Activated CD8-positive, alpha-beta memory T cell treated with anti-CD3 and anti-CD28 coated beads, Interleukin-2, amount 50 U/mL, for 4 hours (primary cell): ENCODE data around the gene PCDHA7.
"Not testable (repeated sequence)": the region's sequence is repeated elsewhere in the genome, so short reads cannot be mapped to it uniquely, and the experiment has no call there.

ENCODE experiments used
- DNase-seq: peaks from one replicate; pipeline ENCODE4 v3.0.0-alpha.2; 2020

Gene PCDHA7

GRCh38 chr5:140822281-140822629 is 11.8 kb upstream of the PCDHA7 start:
- no peak for DNase-seq

DNA sequence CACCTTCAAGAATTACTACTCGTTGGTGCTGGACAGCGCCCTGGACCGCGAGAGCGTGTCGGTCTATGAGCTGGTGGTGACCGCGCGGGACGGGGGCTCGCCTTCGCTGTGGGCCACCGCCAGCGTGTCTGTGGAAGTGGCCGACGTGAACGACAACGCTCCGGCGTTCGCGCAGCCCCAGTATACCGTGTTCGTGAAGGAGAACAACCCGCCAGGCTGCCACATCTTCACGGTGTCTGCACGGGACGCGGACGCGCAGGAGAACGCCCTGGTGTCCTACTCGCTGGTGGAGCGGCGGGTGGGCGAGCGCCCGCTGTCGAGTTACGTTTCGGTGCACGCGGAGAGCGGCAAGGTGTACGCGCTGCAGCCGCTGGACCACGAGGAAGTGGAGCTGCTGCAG is 11.1 kb upstream of the PCDHA7 start:
- not testable (repeated sequence) for DNase-seq

DNA sequence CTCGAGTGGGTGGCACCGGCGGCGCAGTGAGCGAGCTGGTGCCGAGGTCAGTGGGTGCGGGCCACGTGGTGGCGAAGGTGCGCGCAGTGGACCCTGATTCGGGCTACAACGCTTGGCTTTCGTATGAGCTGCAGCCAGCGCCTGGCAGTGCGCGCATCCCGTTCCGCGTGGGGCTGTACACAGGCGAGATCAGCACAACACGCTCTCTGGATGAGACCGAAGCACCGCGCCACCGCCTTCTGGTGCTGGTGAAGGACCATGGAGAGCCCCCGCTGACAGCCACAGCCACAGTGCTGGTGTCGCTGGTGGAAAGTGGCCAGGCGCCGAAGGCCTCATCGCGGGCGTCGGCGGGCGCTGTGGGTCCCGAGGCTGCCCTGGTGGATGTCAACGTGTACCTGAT is 10.6 kb upstream of the PCDHA7 start:
- DNase-seq = no peak

GRCh38 chr5:140827704-140828361 is 6.2 kb upstream of the PCDHA7 start, which contains the start of gene PCDHA6:
PCDHA6 (plus strand) TSS chr5:140827960; CDS start chr5:140828092, 132 bp downstream.
- DNase-seq = no peak

DNA sequence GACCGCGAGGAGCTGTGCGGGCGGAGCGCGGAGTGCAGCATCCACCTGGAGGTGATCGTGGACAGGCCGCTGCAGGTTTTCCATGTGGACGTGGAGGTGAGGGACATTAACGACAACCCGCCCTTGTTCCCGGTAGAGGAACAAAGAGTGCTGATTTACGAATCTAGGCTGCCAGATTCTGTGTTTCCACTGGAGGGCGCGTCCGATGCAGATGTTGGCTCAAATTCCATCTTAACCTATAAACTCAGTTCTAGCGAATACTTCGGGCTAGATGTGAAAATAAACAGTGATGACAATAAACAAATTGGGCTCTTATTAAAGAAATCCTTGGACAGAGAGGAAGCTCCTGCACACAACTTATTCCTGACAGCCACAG is 5.7 kb upstream of the PCDHA7 start:
- no peak for DNase-seq

GRCh38 chr5:140829511-140830501 is 4.3 kb upstream of the PCDHA7 start:
- DNase-seq = not testable (repeated sequence)

DNA sequence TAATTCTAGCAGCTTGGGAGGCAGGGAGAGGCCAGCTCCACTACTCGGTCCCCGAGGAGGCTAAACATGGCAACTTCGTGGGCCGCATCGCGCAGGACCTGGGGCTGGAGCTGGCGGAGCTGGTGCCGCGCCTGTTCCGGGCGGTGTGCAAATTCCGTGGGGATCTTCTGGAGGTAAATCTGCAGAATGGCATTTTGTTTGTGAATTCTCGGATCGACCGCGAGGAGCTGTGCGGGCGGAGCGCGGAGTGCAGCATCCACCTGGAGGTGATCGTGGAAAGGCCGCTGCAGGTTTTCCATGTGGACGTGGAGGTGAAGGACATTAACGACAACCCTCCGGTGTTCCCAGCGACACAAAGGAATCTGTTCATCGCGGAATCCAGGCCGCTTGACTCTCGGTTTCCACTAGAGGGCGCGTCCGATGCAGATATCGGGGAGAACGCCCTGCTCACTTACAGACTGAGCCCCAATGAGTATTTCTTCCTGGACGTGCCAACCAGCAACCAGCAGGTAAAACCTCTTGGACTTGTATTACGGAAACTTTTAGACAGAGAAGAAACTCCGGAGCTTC is 455 bp downstream of the PCDHA7 start:
- DNase-seq = not testable (repeated sequence)

DNA sequence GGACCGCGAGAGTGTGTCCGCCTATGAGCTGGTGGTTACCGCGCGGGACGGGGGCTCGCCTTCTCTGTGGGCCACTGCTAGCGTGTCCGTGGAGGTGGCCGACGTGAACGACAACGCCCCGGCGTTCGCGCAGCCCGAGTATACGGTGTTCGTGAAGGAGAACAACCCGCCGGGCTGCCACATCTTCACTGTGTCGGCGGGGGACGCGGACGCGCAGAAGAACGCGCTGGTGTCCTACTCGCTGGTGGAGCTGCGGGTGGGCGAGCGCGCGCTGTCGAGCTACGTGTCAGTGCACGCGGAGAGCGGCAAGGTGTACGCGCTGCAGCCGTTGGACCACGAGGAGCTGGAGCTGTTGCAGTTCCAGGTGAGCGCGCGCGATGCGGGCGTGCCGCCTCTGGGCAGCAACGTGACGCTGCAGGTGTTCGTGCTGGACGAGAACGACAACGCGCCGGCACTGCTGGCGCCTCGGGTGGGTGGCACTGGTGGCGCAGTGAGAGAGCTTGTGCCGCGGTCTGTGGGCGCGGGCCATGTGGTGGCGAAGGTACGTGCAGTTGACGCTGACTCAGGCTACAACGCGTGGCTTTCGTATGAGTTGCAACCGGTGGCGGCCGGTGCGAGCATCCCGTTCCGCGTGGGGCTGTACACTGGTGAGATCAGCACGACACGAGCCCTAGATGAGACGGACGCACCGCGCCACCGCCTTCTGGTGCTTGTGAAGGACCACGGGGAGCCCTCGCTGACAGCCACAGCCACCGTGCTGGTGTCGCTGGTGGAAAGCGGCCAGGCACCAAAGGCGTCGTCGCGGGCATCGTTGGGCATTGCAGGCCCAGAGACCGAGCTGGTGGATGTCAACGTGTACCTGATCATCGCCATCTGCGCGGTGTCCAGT is 1.8 kb downstream of the PCDHA7 start:
- no peak for DNase-seq

GRCh38 chr5:140840978-140841962 is 7.2 kb downstream of the PCDHA7 start, which contains the start of gene PCDHA8:
PCDHA8 (plus strand) TSS chr5:140841187; CDS start chr5:140841322, 135 bp downstream.
- DNase-seq = no peak

GRCh38 chr5:140842798-140843733 is 9.0 kb downstream of the PCDHA7 start:
- DNase-seq = no peak

DNA sequence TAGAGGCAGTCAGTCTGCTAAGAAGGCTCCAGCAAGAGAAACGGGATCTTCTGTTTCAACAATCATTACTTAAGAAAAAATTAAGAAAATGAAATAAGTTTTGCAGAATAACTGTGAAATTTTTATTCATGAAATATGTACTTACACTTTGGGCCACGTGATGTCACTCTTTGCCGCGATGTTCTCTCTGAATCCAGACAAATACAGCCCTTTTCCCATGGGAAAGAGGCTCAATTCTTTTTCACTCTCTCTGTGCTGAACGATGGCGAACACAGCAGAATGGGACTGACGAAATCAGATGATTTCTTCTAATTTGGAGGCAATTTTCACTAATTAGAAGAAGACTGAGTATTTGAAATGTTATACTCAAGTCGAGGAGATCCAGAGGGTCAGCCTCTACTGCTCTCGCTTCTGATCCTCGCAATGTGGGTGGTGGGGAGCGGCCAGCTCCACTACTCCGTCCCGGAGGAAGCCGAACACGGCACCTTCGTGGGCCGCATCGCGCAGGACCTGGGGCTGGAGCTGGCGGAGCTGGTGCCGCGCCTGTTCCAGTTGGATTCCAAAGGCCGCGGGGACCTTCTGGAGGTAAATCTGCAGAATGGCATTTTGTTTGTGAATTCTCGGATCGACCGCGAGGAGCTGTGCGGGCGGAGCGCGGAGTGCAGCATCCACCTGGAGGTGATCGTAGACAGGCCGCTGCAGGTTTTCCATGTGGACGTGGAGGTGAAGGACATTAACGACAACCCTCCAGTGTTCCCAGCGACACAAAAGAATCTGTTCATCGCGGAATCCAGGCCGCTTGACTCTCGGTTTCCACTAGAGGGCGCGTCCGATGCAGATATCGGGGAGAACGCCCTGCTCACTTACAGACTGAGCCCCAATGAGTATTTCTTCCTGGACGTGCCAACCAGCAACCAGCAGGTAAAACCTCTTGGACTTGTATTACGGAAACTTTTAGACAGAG is 14.4 kb downstream of the PCDHA7 start, which contains the start of gene PCDHA9:
TSS of gene PCDHA9 (plus strand) at position 244 of the 964 bp plus-strand sequence. CDS start at position 358, 114 bp downstream.
- not testable (repeated sequence) for DNase-seq

DNA sequence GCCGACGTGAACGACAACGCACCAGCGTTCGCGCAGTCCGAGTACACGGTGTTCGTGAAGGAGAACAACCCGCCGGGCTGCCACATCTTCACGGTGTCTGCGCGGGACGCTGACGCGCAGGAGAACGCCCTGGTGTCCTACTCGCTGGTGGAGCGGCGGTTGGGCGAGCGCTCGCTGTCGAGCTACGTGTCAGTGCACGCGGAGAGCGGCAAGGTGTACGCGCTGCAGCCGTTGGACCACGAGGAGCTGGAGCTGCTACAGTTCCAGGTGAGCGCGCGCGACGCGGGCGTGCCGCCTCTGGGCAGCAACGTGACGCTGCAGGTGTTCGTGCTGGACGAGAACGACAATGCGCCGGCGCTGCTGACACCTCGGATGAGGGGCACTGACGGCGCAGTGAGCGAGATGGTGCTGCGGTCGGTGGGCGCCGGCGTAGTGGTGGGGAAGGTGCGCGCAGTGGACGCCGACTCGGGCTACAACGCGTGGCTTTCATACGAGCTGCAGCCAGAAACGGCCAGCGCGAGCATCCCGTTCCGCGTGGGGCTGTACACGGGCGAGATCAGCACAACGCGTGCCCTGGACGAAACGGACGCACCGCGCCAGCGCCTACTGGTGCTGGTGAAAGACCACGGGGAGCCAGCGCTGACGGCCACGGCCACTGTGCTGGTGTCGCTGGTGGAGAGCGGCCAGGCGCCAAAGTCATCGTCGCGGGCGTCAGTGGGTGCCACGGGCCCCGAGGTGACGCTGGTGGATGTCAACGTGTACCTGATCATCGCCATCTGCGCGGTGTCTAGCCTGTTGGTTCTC is 16.0 kb downstream of the PCDHA7 start:
- DNase-seq = not testable (repeated sequence)

DNA sequence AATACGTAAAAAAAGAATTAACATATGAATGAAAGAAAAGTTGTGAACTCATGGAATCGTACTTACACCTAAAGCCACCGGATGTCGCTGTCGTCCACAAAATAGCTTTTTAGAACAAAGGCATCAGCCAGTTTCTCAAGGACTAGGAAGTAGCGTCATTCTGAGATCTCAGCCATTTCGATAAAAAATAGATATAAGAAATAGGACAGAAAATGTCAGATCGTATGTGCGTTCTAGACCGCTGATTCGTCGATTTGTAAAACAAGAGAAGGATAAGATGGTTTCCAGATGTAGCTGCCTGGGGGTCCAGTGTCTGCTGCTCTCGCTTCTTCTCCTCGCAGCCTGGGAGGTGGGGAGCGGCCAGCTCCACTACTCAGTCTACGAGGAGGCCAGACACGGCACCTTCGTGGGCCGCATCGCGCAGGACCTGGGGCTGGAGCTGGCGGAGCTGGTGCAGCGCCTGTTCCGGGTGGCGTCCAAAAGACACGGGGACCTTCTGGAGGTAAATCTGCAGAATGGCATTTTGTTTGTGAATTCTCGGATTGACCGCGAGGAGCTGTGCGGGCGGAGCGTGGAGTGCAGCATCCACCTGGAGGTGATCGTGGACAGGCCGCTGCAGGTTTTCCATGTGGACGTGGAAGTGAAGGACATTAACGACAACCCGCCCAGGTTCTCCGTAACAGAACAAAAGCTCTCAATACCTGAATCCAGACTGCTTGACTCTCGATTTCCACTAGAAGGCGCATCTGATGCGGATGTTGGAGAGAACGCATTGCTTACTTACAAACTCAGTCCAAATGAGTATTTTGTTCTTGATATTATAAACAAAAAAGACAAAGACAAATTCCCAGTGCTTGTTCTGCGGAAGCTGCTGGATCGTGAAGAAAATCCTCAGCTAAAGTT is 22.0 kb downstream of the PCDHA7 start, which contains the start of gene PCDHA10:
TSS of gene PCDHA10 (plus strand) at position 126 of the 903 bp plus-strand sequence. CDS start at position 278, 152 bp downstream.
- DNase-seq = no peak

- no peak for DNase-seq
These were observed 23.3 kb downstream of the PCDHA7 start for GRCh38 chr5:140857177-140857986.

- DNase-seq = no peak
These were observed 23.8 kb downstream of the PCDHA7 start for GRCh38 chr5:140857987-140858240.
